ENCODE results near the gene ACADM.
"Not testable (repeated sequence)": the region's sequence is repeated elsewhere in the genome, so short reads cannot be mapped to it uniquely, and the experiment has no call there.

The ACADM gene

DNA sequence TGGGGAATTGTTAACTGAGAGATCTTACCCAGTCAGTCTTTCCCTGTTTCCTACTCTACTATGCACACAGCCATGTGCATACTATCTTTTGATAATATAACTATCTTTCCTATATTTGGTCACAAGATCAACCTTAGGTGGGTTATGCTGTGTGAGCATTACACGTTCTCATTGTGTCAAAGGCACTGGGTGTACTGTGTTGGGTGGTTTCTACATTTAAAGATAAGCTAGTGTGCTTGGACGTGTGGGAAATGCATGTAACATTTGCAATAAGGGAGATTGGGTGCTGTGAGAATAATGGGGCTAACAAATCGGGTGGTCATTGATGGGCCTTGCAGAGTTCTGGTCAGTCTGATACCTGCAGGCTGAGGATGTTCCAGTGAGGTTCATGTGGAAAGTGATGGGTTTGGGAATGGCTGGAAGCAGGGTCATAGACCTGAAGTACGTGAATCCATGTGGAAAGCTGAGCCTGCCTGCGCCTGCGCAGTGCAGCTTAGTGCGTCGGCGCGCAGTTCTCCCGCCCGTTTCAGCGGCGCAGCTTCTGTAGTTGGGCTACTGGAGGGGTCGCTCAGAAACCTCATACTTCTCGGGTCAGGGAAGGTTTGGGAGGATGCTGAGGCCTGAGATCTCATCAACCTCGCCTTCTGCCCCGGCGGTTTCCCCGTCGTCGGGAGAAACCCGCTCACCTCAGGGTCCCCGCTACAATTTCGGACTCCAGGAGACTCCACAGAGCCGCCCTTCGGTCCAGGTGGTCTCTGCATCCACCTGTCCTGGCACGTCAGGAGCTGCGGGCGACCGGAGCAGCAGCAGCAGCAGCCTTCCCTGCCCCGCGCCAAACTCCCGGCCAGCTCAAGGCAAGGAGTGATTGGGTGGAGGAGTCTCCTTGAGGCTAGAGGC, 72.1 kb downstream of the ACADM start, which contains the start of gene MSH4:
Gene MSH4 (plus strand): TSS at position 507 of the 897 bp plus-strand sequence. CDS start 104 bp downstream, at position 611.
- DNase-seq: no peak

DNA sequence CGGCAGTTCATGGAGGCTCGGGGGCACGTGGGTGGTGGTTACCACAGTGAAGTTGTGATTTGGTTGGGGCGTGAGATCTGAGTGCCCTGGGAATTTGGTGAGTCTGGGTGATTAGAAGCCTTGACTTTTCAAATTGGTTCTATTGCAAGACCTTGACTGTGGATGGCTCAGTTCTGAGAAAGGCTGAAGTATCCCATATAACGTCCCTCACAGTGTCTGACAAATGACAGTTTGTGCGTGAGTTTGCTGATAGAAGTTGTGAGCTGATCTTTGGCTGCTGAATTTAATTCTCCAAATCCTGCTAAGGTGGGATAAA, 72.7 kb downstream of the ACADM start:
- no peak for DNase-seq

DNA sequence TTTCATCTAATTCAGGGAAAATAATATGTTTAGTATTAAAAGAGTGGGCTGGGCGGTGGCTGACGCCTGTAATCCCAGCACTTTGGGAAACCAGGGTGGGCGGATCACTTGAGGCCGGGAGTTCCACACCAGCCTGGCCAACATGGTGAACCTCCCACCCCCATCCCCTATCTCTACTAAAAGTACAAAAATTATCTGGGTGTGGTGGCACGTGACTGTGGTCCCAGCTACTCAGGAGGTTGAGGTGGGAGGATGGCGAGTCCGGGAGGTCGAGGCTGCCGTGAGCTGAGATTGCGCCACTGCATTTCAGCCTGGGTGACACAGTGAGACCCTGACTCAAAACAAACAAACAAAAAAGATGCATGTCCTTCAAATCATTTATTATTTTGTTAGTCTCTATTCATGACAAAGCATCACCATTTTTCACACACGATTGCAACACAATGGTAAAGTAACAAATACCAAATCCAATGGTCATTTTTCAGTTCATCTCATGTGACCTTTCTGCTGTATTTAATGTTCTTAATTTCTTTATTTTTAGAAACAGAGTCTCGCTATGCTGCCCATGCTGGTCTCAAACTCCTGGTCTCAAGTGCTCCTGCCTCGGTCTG, 73.2 kb downstream of the ACADM start:
- DNase-seq: no peak

DNA sequence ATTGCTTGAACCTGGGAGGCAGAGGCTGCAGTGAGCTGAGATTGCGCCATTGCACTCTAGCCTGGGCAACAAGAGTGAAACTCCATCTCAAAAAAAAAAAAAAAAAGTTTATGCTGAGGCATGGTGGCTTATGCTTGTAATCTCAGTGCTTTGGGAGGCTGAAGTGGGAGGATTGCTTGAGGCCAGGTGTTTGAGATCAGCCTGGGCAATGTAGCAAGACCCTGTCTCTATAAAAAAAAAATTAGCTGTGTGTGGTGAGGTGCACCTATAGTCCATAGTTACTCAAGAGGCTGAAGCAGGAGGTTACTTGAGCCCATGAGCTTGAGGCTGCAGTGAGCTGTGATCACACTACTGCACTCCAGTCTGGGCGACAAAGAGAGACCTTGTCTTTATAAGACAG, 77.0 kb downstream of the ACADM start:
- not testable (repeated sequence) for DNase-seq

DNA sequence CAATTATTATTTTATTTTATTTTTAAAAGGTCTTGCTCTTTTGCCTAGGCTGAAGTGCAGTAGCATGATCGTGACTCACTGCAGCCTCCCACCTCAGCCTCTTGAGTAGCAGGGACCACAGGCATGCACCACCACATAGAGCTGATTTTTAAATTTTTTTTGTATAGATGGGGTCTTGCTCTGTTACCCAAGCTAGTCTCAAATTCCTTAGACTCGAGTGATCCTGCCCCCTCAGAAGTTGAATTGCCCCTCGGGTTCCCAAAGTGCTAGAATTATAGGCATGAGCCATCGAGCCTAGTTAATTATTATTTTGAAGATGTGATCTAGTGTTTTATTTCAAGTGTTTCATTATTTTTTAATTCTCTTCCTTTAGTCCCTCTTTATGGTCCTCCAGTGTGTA, 84.4 kb downstream of the ACADM start:
- no peak for DNase-seq

DNA sequence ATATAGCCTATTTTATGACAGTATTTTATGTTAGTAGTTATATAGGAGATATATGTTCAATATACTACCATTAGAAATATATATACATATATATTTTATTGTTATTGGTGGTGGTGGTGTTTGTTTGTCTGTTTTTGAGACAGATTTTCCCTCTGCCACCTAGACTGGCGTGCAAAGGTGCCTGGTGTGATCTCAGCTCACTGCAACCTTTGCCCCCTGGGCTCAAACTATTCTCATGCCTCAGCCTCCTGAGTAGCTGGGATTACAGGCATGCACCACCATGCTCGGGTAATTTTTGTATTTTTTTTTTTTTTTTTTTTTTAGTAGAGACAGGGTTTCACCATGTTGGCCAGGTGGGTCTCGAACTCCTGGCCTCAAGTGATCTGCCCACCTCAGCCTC, 85.6 kb downstream of the ACADM start:
- DNase-seq: not testable (repeated sequence)

DNA sequence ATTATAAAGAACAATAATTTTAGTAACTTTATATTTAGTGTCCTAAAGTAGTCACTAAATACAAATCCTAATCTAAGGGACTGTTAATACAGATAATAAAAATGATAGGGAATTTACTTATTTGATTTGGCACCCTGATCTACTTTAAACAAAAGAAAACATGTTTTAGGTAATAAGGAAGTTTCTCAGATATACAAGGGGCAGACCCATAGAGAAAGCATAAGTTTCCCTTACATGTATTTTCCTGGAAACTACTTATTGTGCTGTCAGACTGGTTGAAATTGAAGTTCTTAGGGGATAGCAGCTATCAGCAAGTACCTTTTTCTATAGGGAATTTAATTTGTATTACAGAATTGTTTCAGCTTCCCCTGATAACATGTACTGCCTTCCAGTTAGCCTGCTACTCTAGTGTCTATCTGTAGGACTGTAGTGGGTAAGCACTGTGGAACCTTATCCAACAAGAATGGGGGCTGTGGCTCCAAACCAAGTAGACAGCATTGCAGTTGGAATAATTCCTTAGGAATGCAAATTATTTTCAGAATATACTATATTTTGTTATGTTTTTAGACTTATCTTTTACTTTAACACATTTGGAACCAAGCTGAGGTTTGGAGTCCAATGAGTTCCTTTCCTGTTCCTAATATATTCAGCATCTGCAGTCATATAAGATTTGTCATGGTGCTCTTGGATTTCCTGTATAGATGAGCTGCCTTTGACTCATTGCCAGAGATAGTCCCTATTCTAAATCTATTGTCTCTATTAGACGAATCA, 86.9 kb downstream of the ACADM start:
- no peak for DNase-seq

DNA sequence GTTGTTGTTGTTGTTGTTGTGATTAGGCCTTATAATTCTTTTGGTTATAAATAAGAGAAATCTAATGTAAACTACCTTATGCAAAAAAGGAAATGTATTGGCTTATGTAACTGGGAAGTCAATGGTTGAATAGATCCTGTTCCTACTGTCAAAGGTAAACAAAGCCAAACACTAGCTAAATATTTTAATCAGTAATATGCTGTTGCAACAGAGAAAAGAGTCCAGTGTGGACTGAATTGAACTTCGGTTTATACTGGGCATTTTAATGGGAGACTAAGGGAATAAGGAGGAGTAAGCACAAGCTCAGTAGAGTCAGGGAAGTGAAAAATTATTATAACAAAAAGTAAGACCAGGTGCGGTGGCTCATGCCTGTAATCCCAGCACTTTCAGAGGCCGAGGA, 87.6 kb downstream of the ACADM start:
- DNase-seq: no peak

Data from inflammatory macrophage (primary cell).